H9 (cell line): ENCODE data around the gene APBA2. TPM values are rescaled to one million over a fixed set of nuclear protein-coding genes. Genes with fewer than 3 reads are reported as not detected.

Experiments used
- DNase-seq: peaks from one replicate; pipeline ENCODE4 v3.0.0-alpha.2; 2017
- H2AFZ ChIP-seq: one replicate; pipeline ENCODE4 v1.6.1; 2013; ENCODE audit warnings: mild to moderate bottlenecking, low read length, control low read depth, moderate library complexity
- H2AK5ac ChIP-seq: 2 replicates; pipeline ENCODE4 v1.6.1; 2013; ENCODE audit warnings: low read length, control low read depth, mixed read lengths; ENCODE audit not compliant: insufficient read length
- H2BK120ac ChIP-seq: one replicate; pipeline ENCODE4 v1.6.1; 2013; ENCODE audit warnings: low read depth, mild to moderate bottlenecking, low read length, control low read depth, inconsistent platforms; ENCODE audit not compliant: poor library complexity, severe bottlenecking
- H2BK12ac ChIP-seq: 2 replicates; pipeline ENCODE4 v1.6.1; 2013; ENCODE audit warnings: low read length, control low read depth, mixed read lengths, low read depth; ENCODE audit not compliant: insufficient read length
- H2BK15ac ChIP-seq: 2 replicates; pipeline ENCODE4 v1.6.1; 2013; ENCODE audit warnings: low read depth, low read length, control low read depth
- H2BK20ac ChIP-seq: one replicate; pipeline ENCODE4 v1.6.1; 2013; ENCODE audit warnings: low read depth, mild to moderate bottlenecking, low read length, control low read depth, inconsistent platforms; ENCODE audit not compliant: poor library complexity, severe bottlenecking
- H2BK5ac ChIP-seq: 2 replicates; pipeline ENCODE4 v1.6.1; 2013; ENCODE audit warnings: low read length, control low read depth, mixed read lengths; ENCODE audit not compliant: insufficient read length
- H3K14ac ChIP-seq: 2 replicates; pipeline ENCODE4 v1.6.1; 2013; ENCODE audit warnings: low read length, control low read depth; ENCODE audit not compliant: insufficient read depth
- H3K18ac ChIP-seq: 2 replicates; pipeline ENCODE4 v1.6.1; 2013; ENCODE audit warnings: low read depth, mild to moderate bottlenecking, mixed read lengths, low read length, control low read depth; ENCODE audit not compliant: insufficient read length
- H3K23ac ChIP-seq: 2 replicates; pipeline ENCODE4 v1.6.1; 2013; ENCODE audit warnings: low read length, control low read depth, mixed read lengths, low read depth; ENCODE audit not compliant: insufficient read length
- H3K23me2 ChIP-seq: 2 replicates; pipeline ENCODE4 v1.6.1; 2013; ENCODE audit warnings: low read depth, mild to moderate bottlenecking, mixed read lengths, low read length, control low read depth; ENCODE audit not compliant: insufficient read length, poor library complexity, severe bottlenecking
- H3K27ac ChIP-seq: 2 replicates; pipeline ENCODE4 v1.5.1; 2013; ENCODE audit warnings: low read length, control low read depth, mixed read lengths, low read depth; ENCODE audit not compliant: insufficient read length
- H3K27me3 ChIP-seq: 2 replicates; pipeline ENCODE4 v1.6.1; 2013; ENCODE audit warnings: low read length, control low read depth, inconsistent platforms; ENCODE audit not compliant: insufficient read depth
- H3K4ac ChIP-seq: 2 replicates; pipeline ENCODE4 v1.6.1; 2013; ENCODE audit warnings: low read depth, mild to moderate bottlenecking, control low read depth, inconsistent platforms, low read length, moderate library complexity
- H3K4me1 ChIP-seq: 2 replicates; pipeline ENCODE4 v1.6.1; 2013; ENCODE audit warnings: low read length, control low read depth, inconsistent platforms; ENCODE audit not compliant: insufficient read depth
- H3K4me2 ChIP-seq: 2 replicates; pipeline ENCODE4 v1.6.1; 2013; ENCODE audit warnings: low read length, control low read depth, mixed read lengths; ENCODE audit not compliant: insufficient read length, insufficient read depth
- H3K56ac ChIP-seq: 2 replicates; pipeline ENCODE4 v1.6.1; 2013; ENCODE audit warnings: low read depth, mild to moderate bottlenecking, mixed read lengths, low read length, control low read depth; ENCODE audit not compliant: insufficient read length
- H3K79me1 ChIP-seq: 2 replicates; pipeline ENCODE4 v1.6.1; 2013; ENCODE audit warnings: low read depth, mild to moderate bottlenecking, moderate library complexity, low read length, control low read depth, inconsistent platforms; ENCODE audit not compliant: insufficient read depth, poor library complexity, severe bottlenecking
- H3K79me2 ChIP-seq: 2 replicates; pipeline ENCODE4 v1.6.1; 2013; ENCODE audit warnings: low read length, control low read depth, inconsistent platforms; ENCODE audit not compliant: insufficient read depth
- H3K9ac ChIP-seq: 2 replicates; pipeline ENCODE4 v1.6.1; 2013; ENCODE audit warnings: low read length, control low read depth, mixed read lengths; ENCODE audit not compliant: insufficient read length; ENCODE audit errors: extremely low read depth
- H3K9me3 ChIP-seq: one replicate; pipeline ENCODE4 v1.6.1; 2013; ENCODE audit warnings: low read depth, low read length, inconsistent platforms; ENCODE audit not compliant: control insufficient read depth
- H3T11ph ChIP-seq: one replicate; pipeline ENCODE4 v1.6.1; 2013; ENCODE audit warnings: mild to moderate bottlenecking, low read length, control low read depth, inconsistent platforms
- H4K20me1 ChIP-seq: one replicate; pipeline ENCODE4 v1.6.1; 2013; ENCODE audit not compliant: control insufficient read depth, insufficient read length, insufficient read depth
- H4K5ac ChIP-seq: 2 replicates; pipeline ENCODE4 v1.6.1; 2013; ENCODE audit warnings: low read depth, mild to moderate bottlenecking, mixed read lengths, low read length, control low read depth; ENCODE audit not compliant: insufficient read length
- H4K8ac ChIP-seq: replicated peaks from 2 replicates; pipeline ENCODE4 v1.6.1; 2013; ENCODE audit warnings: low read length, control low read depth, mixed read lengths, low read depth; ENCODE audit not compliant: insufficient read length
- H4K91ac ChIP-seq: 2 replicates; pipeline ENCODE4 v1.6.1; 2013; ENCODE audit warnings: low read depth, mild to moderate bottlenecking, moderate library complexity, mixed read lengths, low read length, control low read depth; ENCODE audit not compliant: insufficient read length
- H3K27ac Mint-ChIP-seq, 3 experiments: 2 replicates in 2 of 3; 3 replicates in 1 of 3; pipeline ENCODE4 v1.8.0; 2020 to 2021; ENCODE audit warnings: mixed read lengths in 3 of 3, mild to moderate bottlenecking in 1 of 3, moderate library complexity in 1 of 3
- H3K27me3 Mint-ChIP-seq: 2 replicates; pipeline ENCODE4 v1.8.0; 2021; ENCODE audit warnings: low read depth, mild to moderate bottlenecking, moderate library complexity, mixed read lengths
- H3K36me3 Mint-ChIP-seq, 3 experiments: 2 replicates in 2 of 3; 3 replicates in 1 of 3; pipeline ENCODE4 v1.8.0; 2020 to 2021; ENCODE audit warnings: low read depth in 3 of 3, mixed read lengths in 3 of 3; ENCODE audit not compliant: insufficient read depth in 1 of 3
- H3K4me1 Mint-ChIP-seq, 2 experiments: 2 replicates each; pipeline ENCODE4 v1.8.0; 2020; ENCODE audit warnings: mixed read lengths in 2 of 2
- H3K4me3 Mint-ChIP-seq, 2 experiments: 2 replicates in 1 of 2; 3 replicates in 1 of 2; pipeline ENCODE4 v1.8.0; 2020 to 2021; ENCODE audit warnings: mild to moderate bottlenecking in 2 of 2, mixed read lengths in 2 of 2, moderate library complexity in 1 of 2
- H3K9me3 Mint-ChIP-seq, 2 experiments: 2 replicates in 1 of 2; 3 replicates in 1 of 2; pipeline ENCODE4 v1.8.0; 2020; ENCODE audit warnings: mild to moderate bottlenecking in 2 of 2, mixed read lengths in 2 of 2, moderate library complexity in 1 of 2
- WGBS: extraction: QIAGEN DNeasy Blood & Tissue Kit; methylation state at CpG from one replicate; pipeline ENCODE4 v1.1.7; 2013; ENCODE audit warnings: missing lambda C conversion rate, low lambda C conversion rate, mixed read lengths; ENCODE audit not compliant: insufficient read length; ENCODE audit errors: extremely low coverage; 5-methylcytosine and 5-hydroxymethylcytosine counted together
- total RNA-seq: library from RNA; stranded (reverse); gene quantifications from 2 replicates; pipeline ENCODE4 v1.2.1, GENCODE V29; 2021
- TF ChIP-seq, protein P1 (sequence below): fragments of 200-600 bp; sonication (generic); conservative IDR thresholded peaks from 3 replicates; pipeline ENCODE4 v1.8.0; 2021; ENCODE audit warnings: antibody characterized with exemption, mild to moderate bottlenecking

The APBA2 gene
- total RNA-seq, 1 experiment from 2014 or later, result 14.3 TPM

DNA sequence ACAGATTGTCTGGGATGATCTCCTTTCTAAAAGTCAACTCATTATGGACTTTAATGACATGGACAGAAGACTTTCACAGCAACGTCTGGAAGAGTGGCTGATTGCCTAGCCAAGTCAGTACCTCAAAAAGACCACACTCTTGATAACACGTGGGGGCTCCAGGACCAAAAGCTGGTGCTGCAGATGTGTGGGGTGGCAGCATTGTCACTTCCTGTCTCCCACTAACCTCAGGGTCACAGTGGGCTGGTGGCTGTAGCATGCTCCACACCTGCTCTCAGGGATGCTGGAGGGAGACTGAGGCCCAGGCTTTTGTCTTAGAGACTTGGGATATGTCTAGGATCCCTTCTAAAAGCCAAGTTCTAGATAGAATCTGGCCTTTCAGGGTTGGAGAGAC, 118.1 kb downstream of the APBA2 start:
- no peaks in the 10 kb centered on the region for H3K23me2 ChIP-seq
- DNase-seq, result no peak
- no peak overlapping the region for H2BK15ac ChIP-seq
- H2BK20ac ChIP-seq, result no peak overlapping the region
- H4K20me1 ChIP-seq, result no peaks in the 10 kb centered on the region
- H3K9me3 ChIP-seq, result no peaks in the 10 kb centered on the region
- no peak overlapping the region for H3K56ac ChIP-seq
- no peak overlapping the region for H2AFZ ChIP-seq
- H3K14ac ChIP-seq, result no peak overlapping the region
- Mint-ChIP-seq H3K4me1 (peaks cover 6 to 7% of the 10 kb centered on the region in 2 experiments), H3K9me3 (peaks cover 3 to 5% of the 10 kb centered on the region in 2 experiments; a peak in 3 of 5 replicates), H3K4me3 (no peak overlapping the region), H3K27me3 (no peaks in the 10 kb centered on the region; the same call in 1 of the 2 replicates), H3K36me3 (peaks cover 3 to 7% (median 4%) of the 10 kb centered on the region in 3 experiments; a peak in 5 of 7 replicates), H3K27ac (no peak overlapping the region)
- H2BK120ac ChIP-seq, result no peak overlapping the region
- no peaks in the 10 kb centered on the region for H3K27me3 ChIP-seq
- no peaks in the 10 kb centered on the region for H3K4me1 ChIP-seq
- H3K9ac ChIP-seq, result no peak overlapping the region
- no peak overlapping the region for H3T11ph ChIP-seq
- no peak overlapping the region for H4K8ac ChIP-seq
- no peak overlapping the region for H2AK5ac ChIP-seq
- no peak overlapping the region for H3K27ac ChIP-seq
- no peak overlapping the region for H3K18ac ChIP-seq
- H2BK12ac ChIP-seq, result no peak overlapping the region
- no peak overlapping the region for H2BK5ac ChIP-seq
- TF ChIP-seq, protein P1, sequence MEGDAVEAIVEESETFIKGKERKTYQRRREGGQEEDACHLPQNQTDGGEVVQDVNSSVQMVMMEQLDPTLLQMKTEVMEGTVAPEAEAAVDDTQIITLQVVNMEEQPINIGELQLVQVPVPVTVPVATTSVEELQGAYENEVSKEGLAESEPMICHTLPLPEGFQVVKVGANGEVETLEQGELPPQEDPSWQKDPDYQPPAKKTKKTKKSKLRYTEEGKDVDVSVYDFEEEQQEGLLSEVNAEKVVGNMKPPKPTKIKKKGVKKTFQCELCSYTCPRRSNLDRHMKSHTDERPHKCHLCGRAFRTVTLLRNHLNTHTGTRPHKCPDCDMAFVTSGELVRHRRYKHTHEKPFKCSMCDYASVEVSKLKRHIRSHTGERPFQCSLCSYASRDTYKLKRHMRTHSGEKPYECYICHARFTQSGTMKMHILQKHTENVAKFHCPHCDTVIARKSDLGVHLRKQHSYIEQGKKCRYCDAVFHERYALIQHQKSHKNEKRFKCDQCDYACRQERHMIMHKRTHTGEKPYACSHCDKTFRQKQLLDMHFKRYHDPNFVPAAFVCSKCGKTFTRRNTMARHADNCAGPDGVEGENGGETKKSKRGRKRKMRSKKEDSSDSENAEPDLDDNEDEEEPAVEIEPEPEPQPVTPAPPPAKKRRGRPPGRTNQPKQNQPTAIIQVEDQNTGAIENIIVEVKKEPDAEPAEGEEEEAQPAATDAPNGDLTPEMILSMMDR, result no peak
- no peak overlapping the region for H4K5ac ChIP-seq
- no peak overlapping the region for H3K4me2 ChIP-seq
- no CpG with 5 or more reads among the region's 2 CpGs for WGBS
- no peaks in the 10 kb centered on the region for H3K79me1 ChIP-seq
- H3K4ac ChIP-seq, result no peak overlapping the region
- no peaks in the 10 kb centered on the region for H3K79me2 ChIP-seq
- H4K91ac ChIP-seq, result no peak overlapping the region
- H3K23ac ChIP-seq, result no peak overlapping the region
